ENCODE data around the gene LRP6.

- TF ChIP-seq POLR2A (IDR thresholded peaks at IDR 0.05) (no peak), CTCF (IDR thresholded peaks at IDR 0.05) (no peak), POLR2AphosphoS5 (IDR thresholded peaks at IDR 0.05) (no peak)
These were observed 178.1 kb downstream of the LRP6 start for GRCh38 chr12:12088761-12089160.

Measured in prostate gland (tissue), 2 donors.